Activated naive CD8-positive, alpha-beta T cell treated with anti-CD3 and anti-CD28 coated beads for 36 hours (primary cell): ENCODE data around the gene TRMT11. TPM values are rescaled to one million over a fixed set of nuclear protein-coding genes. Genes with fewer than 3 reads are reported as not detected.

ENCODE experiments used
- DNase-seq: peaks from one replicate; pipeline ENCODE4 v3.0.0; 2021
- H3K27ac Mint-ChIP-seq: one replicate; pipeline ENCODE4 v1.8.0; 2022; ENCODE audit warnings: mild to moderate bottlenecking, moderate library complexity, mixed read lengths
- H3K27me3 Mint-ChIP-seq: one replicate; pipeline ENCODE4 v1.8.0; 2022; ENCODE audit warnings: mild to moderate bottlenecking, mixed read lengths
- H3K36me3 Mint-ChIP-seq: one replicate; pipeline ENCODE4 v1.8.0; 2021; ENCODE audit warnings: mild to moderate bottlenecking, mixed read lengths
- H3K4me1 Mint-ChIP-seq: one replicate; pipeline ENCODE4 v1.8.0; 2021; ENCODE audit warnings: mixed read lengths
- H3K4me3 Mint-ChIP-seq: one replicate; pipeline ENCODE4 v1.8.0; 2022; ENCODE audit warnings: mild to moderate bottlenecking, moderate library complexity, mixed read lengths
- H3K9me3 Mint-ChIP-seq: one replicate; pipeline ENCODE4 v1.8.0; 2022; ENCODE audit warnings: mixed read lengths
- total RNA-seq, 2 experiments: library from RNA; stranded (reverse); gene quantifications; one replicate each; pipeline ENCODE4 v1.2.3, GENCODE V29; 2021

TRMT11 gene
- total RNA-seq, 2 experiments from 2014 or later, result 40.1 to 42.5 TPM

DNA sequence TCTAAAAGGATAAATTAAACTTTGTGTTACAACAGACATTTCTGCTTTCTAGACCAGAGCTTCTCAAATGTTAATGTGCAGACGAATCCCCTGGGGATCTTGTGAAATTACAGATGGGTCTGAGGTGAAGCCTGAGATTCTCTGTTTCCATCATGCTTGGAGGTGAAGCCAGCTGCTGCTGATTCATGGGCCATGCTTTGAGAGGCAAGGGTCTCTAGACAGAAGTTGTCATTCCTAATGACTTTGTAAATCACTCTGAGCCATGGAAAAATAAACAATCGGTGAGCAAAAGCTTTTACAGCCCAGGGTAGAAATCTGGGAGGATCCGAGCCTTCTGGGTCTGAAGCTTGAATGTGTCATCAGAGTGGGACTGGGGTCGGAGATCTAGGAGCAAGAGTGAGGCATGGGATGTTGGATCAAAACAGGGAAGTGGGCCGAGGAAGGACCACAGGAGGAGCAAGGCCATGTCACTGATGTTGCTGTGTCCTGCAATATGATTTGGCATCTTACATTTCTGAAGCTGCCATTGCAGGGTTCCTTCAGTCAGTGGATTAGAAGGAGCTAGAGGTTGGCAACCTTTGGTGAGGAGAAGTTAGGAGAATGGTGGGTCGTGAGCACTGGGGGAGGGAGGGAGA lies 77.3 kb downstream of the TRMT11 start:
- Mint-ChIP-seq H3K27me3 (no peaks in the 10 kb centered on the region), H3K4me1 (no peaks in the 10 kb centered on the region), H3K36me3 (peaks cover 41% of the 10 kb centered on the region), H3K9me3 (no peaks in the 10 kb centered on the region), H3K27ac (no peak overlapping the region), H3K4me3 (no peak overlapping the region)
- no peak for DNase-seq

DNA sequence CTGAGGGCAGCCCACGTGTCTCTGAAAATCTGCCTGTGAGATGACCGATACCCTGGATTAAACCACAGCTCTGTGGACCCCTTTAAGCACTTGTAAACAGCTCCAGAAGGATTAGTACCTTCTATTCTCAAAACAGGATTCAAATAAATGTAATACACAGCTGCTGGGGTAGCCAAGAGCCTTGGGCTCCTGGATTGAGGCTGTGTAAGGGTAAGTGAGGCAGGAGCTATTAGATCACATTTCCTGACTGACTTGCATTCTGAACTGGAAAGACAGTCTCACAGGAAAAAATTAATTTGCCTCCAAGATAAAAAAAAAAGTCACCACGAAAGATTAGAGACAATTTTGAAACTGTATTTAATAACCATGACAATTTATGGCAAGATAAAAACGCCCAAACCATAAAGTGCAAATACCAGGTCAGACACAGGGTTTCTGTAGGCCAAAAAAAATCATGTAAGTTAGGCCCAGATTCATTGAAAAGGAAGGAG lies 78.0 kb downstream of the TRMT11 start:
- Mint-ChIP-seq H3K4me1 (no peaks in the 10 kb centered on the region), H3K27ac (no peak overlapping the region), H3K9me3 (no peaks in the 10 kb centered on the region), H3K36me3 (peaks cover 39% of the 10 kb centered on the region), H3K27me3 (no peaks in the 10 kb centered on the region), H3K4me3 (no peak overlapping the region)
- no peak for DNase-seq

DNA sequence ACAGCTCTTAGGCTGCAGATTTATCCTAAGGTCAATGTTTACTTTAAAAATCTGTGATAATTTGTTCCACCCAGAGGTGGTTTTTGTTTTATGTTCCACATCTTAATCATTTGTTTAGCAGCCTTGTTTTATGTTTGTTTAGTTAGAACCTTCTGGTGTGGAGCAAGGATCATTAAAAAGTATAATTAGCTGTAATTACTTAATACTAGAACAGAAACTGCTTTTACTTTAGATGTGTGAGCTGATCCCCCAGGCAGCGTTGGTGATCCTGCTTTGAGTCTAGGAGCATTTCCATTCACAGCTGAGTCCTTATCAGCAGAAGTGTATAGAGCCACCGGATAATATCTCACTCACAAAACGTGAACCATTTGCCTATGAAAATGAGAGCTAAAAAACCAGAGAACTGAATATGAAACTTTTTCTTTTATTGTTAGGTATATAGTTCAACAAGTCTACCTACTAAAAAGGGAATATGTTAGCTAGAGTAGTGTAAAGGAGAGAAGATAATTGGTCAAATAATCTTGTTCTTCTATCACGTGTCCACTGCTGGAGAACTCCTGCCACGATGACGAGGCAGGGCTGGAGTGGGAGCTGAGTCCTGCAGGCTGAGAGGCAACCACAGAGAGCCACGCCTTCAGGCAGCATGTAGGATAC lies 78.5 kb downstream of the TRMT11 start:
- H3K27me3 Mint-ChIP-seq, result no peaks in the 10 kb centered on the region
- H3K36me3 Mint-ChIP-seq, result peaks cover 38% of the 10 kb centered on the region
- H3K27ac Mint-ChIP-seq, result no peak overlapping the region
- H3K9me3 Mint-ChIP-seq, result no peaks in the 10 kb centered on the region
- no peaks in the 10 kb centered on the region for H3K4me1 Mint-ChIP-seq
- DNase-seq, result no peak
- no peak overlapping the region for H3K4me3 Mint-ChIP-seq

DNA sequence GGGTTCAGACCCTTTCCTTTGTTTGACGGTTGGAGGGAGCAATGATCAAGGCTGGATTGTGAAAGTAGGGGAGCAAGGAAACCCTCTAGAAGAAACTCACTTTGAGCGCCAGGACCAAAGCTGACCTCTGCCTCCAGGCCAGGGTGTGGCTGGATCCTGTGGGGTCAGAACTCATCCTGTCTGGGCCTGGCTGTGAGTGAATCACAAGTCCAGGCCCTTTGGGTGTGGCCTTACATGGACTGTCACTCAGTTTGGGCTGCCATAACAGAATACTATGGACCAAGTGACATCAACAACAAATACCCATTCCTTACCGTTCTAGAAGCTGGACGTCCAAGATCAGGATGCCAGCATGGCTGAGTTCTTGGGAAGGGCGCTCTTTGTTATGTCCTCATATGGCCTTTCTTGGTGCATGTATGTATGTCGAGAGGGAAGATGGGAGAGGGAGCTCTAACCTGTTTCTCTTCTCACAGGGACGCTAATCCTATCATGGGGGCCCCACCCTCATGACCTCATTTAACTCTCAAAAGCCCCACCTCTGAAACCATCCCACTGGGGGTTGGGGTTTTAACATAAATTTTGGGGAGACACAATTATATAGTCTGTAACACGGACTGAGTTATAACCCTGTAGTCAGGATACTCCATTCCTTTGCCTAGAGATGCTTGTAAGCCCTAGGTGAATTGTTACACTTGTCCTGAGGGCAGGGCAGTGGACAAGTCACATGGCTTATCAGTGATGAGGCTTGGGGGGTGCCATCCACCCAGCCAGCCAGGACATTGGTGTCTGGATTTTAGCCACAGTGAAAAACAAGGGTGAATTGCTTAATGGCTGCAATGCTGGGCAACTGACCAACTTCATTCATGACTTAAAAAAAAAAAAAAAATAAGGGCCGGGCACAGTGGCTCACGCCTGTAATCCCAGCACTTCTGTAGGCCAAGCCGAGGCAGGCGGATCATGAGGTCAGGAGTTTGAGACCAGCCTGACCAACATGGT lies 80.0 kb downstream of the TRMT11 start:
- no peak overlapping the region for H3K4me3 Mint-ChIP-seq
- no peak for DNase-seq
- H3K27me3 Mint-ChIP-seq, result no peaks in the 10 kb centered on the region
- H3K9me3 Mint-ChIP-seq, result no peaks in the 10 kb centered on the region
- no peak overlapping the region for H3K27ac Mint-ChIP-seq
- no peaks in the 10 kb centered on the region for H3K4me1 Mint-ChIP-seq
- peaks cover 41% of the 10 kb centered on the region for H3K36me3 Mint-ChIP-seq

DNA sequence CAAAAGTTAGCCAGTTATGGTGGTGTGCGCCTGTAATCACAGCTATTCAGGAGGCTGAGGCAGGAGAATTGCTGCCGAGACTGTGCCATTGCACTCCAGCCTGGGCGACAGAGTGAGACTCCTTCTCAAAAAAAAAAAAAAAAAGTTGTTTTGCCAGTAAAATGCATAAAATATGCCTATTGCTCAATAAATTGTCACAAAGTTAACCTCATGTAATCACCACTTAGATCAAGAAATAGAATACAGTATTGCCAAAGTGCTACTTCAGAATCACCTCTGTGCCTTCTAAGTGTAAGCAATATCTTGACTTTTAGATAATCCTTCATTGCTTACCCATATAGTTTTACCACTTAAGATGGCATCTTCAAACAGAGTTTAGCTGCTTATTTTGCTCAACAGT lies 80.7 kb downstream of the TRMT11 start:
- no peaks in the 10 kb centered on the region for H3K9me3 Mint-ChIP-seq
- no peaks in the 10 kb centered on the region for H3K27me3 Mint-ChIP-seq
- H3K36me3 Mint-ChIP-seq, result peaks cover 40% of the 10 kb centered on the region
- H3K27ac Mint-ChIP-seq, result no peak overlapping the region
- DNase-seq, result no peak
- no peaks in the 10 kb centered on the region for H3K4me1 Mint-ChIP-seq
- no peak overlapping the region for H3K4me3 Mint-ChIP-seq

DNA sequence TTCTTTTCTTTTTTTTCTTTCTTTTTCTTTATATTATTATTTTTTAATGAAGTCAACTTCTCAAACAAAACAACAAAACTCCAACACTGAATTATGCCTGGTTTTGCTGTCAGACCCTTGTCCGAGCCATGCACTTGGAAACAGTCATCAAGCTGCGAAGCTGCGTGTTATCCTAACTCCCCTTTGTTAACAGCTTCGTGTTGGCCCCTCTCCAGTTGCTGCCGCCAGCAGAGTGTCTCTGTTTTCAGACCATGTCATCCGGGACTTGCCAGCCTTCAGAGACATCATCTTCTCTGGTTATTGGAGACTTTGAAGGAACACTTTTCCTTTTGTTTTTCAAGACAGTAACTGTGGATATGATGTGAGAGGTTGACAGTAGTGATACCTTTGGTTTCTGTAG lies 83.1 kb downstream of the TRMT11 start:
- DNase-seq, result no peak
- H3K9me3 Mint-ChIP-seq, result no peaks in the 10 kb centered on the region
- H3K4me1 Mint-ChIP-seq, result no peaks in the 10 kb centered on the region
- H3K36me3 Mint-ChIP-seq, result peaks cover 30% of the 10 kb centered on the region
- no peaks in the 10 kb centered on the region for H3K27me3 Mint-ChIP-seq
- no peak overlapping the region for H3K27ac Mint-ChIP-seq
- no peak overlapping the region for H3K4me3 Mint-ChIP-seq

DNA sequence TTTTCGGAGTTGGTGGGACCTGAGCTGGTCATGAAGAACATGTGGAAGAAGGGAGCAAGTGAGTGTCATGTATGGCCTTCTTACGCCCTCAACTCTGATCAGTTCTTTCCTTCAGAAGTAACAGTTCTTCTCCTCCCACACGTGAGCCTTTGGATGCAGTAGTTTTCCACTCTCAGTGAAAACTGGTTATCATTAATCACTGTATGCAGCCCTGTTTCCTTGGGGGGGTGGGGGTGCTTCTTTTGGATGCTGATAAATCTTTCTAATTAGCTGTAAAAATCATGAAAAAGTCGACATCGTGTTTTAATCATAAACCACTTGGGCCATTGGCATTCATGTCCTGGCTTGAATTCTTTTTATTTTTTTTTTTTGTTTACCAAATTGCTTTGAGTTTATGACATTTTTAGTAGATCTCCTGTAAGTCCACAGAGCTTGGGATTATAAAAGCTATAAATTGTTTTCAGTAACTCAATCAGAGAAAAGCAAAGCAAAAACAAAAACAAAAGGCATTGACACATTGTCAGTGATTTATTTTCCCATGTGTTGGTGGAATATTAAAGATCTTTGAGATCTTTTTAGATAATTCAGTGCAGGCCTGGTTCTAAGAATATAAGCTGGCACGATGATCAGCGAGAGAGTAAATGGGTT lies 84.8 kb downstream of the TRMT11 start:
- DNase-seq, result no peak
- no peak overlapping the region for H3K4me3 Mint-ChIP-seq
- no peaks in the 10 kb centered on the region for H3K27me3 Mint-ChIP-seq
- H3K9me3 Mint-ChIP-seq, result no peaks in the 10 kb centered on the region
- no peak overlapping the region for H3K27ac Mint-ChIP-seq
- peaks cover 24% of the 10 kb centered on the region for H3K36me3 Mint-ChIP-seq
- no peaks in the 10 kb centered on the region for H3K4me1 Mint-ChIP-seq

DNA sequence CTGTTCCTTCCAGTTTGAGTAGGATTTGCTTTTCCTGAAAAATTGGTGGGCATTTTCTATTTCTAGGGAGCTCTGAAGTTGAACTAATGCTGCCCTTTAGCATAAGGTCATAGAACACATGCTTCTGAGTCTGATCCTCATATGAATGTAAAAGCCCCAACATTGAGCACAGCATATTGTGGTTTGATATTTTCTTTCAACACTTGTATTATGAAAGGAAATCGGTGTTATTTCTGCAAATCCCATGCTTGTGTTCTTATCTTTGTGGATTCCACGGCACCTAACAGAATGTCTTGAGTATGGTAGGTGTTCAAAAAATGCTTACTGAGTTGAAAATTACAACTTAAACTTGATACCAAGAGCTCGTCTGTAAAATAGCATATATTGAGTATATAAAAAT lies 85.8 kb downstream of the TRMT11 start:
- no peaks in the 10 kb centered on the region for H3K27me3 Mint-ChIP-seq
- no peaks in the 10 kb centered on the region for H3K9me3 Mint-ChIP-seq
- no peak for DNase-seq
- H3K4me3 Mint-ChIP-seq, result no peak overlapping the region
- H3K36me3 Mint-ChIP-seq, result peaks cover 28% of the 10 kb centered on the region
- no peaks in the 10 kb centered on the region for H3K4me1 Mint-ChIP-seq
- H3K27ac Mint-ChIP-seq, result no peak overlapping the region

DNA sequence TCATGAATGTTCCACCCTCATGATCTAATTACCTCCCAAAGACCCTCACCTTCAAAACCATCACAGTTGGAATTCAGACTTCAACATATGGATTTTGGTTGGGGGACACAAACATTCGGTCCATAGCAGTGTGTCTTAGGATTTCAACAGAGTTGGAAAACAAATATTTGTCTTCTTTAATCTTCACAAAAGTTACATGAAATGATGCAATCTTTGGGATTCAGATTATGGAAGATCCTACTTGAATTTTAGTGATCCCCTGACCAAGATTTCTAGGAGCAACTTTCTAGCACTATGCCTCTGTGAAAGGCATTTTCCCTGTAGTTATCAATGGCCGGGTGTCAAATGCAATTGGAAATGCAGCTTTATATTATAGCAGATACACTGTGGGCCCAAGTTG lies 86.5 kb downstream of the TRMT11 start:
- DNase-seq, result no peak
- H3K27ac Mint-ChIP-seq, result no peak overlapping the region
- H3K4me3 Mint-ChIP-seq, result no peak overlapping the region
- H3K9me3 Mint-ChIP-seq, result no peaks in the 10 kb centered on the region
- H3K4me1 Mint-ChIP-seq, result no peaks in the 10 kb centered on the region
- H3K27me3 Mint-ChIP-seq, result no peaks in the 10 kb centered on the region
- H3K36me3 Mint-ChIP-seq, result peaks cover 31% of the 10 kb centered on the region

DNA sequence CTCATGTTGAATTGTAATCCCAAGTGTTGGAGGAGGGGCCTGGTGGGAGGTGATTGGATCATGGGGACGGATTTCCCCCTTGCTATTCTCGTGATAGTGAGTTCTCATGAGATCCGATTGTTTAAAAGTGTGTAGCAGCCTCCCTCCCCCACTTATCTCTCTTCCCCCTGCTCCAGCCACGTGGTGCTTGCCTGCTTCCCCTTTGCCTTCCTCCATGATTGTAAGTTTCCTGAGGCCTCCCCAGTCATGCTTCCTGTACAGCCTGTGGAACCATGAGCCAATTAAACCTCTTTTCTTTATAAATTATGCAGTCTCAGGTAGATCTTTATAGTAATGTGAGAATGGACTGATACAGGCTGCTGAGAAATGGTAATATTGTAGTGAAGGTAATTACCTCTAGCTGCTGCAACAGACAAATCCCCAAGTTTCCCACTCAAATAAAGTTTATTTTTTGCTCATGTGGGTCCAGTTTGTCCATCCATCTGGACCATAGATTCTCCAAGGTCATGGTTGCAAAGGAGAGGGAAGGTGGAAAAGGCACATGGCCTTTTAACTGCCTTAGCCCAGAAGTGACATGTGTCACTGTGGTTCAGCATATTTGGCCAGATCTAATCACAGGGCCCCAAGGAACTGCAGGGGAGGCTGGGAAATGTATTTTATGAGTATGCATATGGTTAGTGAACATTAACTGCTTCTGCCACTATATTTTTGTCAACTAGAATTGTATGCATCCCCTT lies 89.2 kb downstream of the TRMT11 start:
- Mint-ChIP-seq H3K36me3 (peaks cover 26% of the 10 kb centered on the region), H3K4me3 (no peak overlapping the region), H3K27ac (no peak overlapping the region), H3K27me3 (no peaks in the 10 kb centered on the region), H3K9me3 (no peaks in the 10 kb centered on the region), H3K4me1 (no peaks in the 10 kb centered on the region)
- no peak for DNase-seq

DNA sequence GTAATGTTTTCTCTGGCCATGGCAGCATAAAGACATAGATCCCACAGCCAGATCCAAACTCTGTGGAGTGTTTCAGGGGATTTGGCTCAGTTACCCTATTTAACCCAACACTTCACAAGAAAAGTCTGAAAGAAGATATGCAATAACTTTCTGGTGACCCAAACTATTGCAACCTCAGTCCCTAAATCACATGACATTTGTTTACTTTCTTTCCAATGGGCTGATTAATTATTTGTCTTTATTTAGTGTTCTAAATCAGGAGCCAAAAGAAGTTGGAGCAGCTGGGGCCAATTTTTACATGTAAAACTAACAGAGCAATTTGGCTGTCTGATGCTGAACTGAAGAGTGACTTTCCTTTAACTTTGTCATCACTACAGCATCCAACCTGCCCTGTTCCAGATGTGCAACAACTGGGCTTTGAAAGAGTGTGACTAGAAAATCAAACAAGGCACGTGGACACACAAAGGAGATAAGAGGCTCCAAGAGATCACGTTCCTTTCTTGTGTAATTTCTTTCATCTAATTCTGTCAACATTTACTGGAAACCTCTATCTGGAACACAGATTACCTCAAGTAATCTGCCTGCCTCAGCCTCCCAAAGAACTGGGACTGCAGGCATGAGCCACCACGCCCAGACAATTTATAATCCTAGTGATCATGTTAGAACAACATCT lies 90.8 kb downstream of the TRMT11 start:
- Mint-ChIP-seq H3K27ac (no peak overlapping the region), H3K36me3 (peaks cover 19% of the 10 kb centered on the region), H3K4me1 (no peaks in the 10 kb centered on the region), H3K27me3 (no peaks in the 10 kb centered on the region), H3K4me3 (no peak overlapping the region), H3K9me3 (no peaks in the 10 kb centered on the region)
- DNase-seq, result no peak

DNA sequence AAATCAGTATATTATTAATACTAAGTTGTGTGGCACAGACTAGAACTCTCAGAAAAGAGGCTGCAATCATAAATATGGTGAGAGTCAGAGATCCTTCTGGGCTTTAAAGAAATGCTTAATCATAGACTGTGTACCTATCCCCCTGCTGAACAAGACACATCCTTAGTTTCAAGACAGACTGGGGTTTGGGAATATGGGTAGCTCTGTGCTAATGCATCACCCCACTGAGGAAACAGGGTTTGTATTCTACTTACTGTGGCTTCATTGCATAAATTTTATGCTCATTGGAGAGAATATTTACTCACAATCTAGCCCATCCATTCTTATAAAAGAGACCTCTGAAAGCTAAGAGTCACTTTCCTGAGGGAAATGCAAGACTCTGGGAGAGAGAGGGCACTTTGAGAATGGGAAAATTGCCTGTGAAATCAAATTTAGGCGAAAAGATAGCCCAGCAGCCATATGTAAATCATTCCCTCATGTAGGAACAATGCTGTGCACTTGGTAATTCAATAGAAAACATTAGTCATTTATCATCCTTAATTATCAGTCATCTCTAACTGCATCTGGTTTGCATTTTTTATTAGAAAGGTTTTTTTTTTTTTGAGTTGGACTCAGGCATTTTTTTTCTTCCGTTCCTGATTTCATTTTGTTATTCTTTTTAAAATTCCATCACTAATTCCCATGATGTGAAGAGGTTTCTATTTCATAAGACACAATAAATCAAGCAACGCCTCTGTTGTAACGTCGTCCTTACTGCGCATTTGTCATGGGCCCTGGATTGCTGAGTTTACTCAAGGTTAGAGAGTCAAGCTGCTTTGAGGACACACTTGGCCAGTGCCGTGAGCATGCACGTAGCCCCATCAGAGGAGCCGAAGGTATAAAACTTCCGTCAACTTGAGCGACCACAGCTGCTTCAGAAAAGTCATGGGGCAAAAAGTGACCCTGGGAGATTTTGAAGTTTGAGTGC lies 91.8 kb downstream of the TRMT11 start:
- no peaks in the 10 kb centered on the region for H3K4me1 Mint-ChIP-seq
- H3K4me3 Mint-ChIP-seq, result no peak overlapping the region
- H3K27me3 Mint-ChIP-seq, result no peaks in the 10 kb centered on the region
- no peaks in the 10 kb centered on the region for H3K9me3 Mint-ChIP-seq
- no peak for DNase-seq
- H3K27ac Mint-ChIP-seq, result no peak overlapping the region
- H3K36me3 Mint-ChIP-seq, result peaks cover 20% of the 10 kb centered on the region

DNA sequence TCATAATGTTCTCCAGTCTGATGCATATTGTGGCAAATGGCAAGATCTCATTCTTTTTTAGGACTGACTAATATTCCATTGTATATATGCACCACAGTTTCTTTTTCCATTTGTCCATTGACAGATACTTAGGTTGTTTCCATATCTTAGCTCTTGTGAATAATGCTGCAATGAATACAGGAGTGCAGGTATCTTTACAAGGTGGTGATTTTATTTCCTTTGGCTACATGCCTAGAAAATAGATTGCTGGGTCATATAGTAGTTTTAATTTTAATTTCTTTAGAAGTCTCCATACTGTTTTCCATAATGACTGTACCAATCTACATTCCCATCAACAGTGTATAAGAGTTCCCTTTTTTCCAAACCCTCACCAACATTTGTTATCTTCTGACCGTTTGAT lies 97.5 kb downstream of the TRMT11 start:
- peaks cover 4% of the 10 kb centered on the region for H3K9me3 Mint-ChIP-seq

More for the DNA sequence above, 97.5 kb downstream of the TRMT11 start:
- Mint-ChIP-seq H3K27ac (no peak overlapping the region), H3K4me1 (peaks cover 11% of the 10 kb centered on the region), H3K4me3 (no peak overlapping the region), H3K36me3 (peaks cover 20% of the 10 kb centered on the region), H3K27me3 (no peaks in the 10 kb centered on the region)
- DNase-seq, result no peak
